Activated naive CD8-positive, alpha-beta T cell treated with anti-CD3 and anti-CD28 coated beads, Interleukin-2, amount 10 ng/mL, durations not matched to agents 7 days and 5 days (primary cell): Measurements from ENCODE around the gene CCDC86. TPM values are rescaled to one million over a fixed set of nuclear protein-coding genes. Genes with fewer than 3 reads are reported as not detected.
"Not testable (repeated sequence)": the region's sequence is repeated elsewhere in the genome, so short reads cannot be mapped to it uniquely, and the experiment has no call there.

ENCODE experiments used
- ATAC-seq: fragments of 150-1000 bp; cut with Tn5 transposase; one replicate; pipeline ENCODE4 v1.10.0; 2021; ENCODE audit warnings: low read depth, moderate library complexity
- POLR2A ChIA-PET: fragments of 350-600 bp; sonication (Branson Sonifier 250); formaldehyde crosslinking; loops from one replicate; lab custom pipeline; 2021; ENCODE audit warnings: antibody characterized with exemption; lab: Charles Lee
- DNase-seq: peaks from one replicate; pipeline ENCODE4 v3.0.0; 2021
- H3K27ac Mint-ChIP-seq: one replicate; pipeline ENCODE4 v1.8.0; 2022; ENCODE audit warnings: mild to moderate bottlenecking, mixed read lengths
- H3K27me3 Mint-ChIP-seq: one replicate; pipeline ENCODE4 v1.8.0; 2022; ENCODE audit warnings: mild to moderate bottlenecking, moderate library complexity, mixed read lengths
- H3K36me3 Mint-ChIP-seq: one replicate; pipeline ENCODE4 v1.8.0; 2021; ENCODE audit warnings: mild to moderate bottlenecking, mixed read lengths
- H3K4me1 Mint-ChIP-seq: one replicate; pipeline ENCODE4 v1.8.0; 2021; ENCODE audit warnings: mixed read lengths
- H3K4me3 Mint-ChIP-seq: one replicate; pipeline ENCODE4 v1.8.0; 2022; ENCODE audit warnings: mild to moderate bottlenecking, moderate library complexity, mixed read lengths
- H3K9me3 Mint-ChIP-seq: one replicate; pipeline ENCODE4 v1.8.0; 2021; ENCODE audit warnings: mixed read lengths
- total RNA-seq, 2 experiments: library from RNA; stranded (reverse); gene quantifications; one replicate each; pipeline ENCODE4 v1.2.3, GENCODE V29; 2021

CCDC86 gene
- total RNA-seq, 2 experiments from 2014 or later = 16.9 to 17.1 TPM

DNA sequence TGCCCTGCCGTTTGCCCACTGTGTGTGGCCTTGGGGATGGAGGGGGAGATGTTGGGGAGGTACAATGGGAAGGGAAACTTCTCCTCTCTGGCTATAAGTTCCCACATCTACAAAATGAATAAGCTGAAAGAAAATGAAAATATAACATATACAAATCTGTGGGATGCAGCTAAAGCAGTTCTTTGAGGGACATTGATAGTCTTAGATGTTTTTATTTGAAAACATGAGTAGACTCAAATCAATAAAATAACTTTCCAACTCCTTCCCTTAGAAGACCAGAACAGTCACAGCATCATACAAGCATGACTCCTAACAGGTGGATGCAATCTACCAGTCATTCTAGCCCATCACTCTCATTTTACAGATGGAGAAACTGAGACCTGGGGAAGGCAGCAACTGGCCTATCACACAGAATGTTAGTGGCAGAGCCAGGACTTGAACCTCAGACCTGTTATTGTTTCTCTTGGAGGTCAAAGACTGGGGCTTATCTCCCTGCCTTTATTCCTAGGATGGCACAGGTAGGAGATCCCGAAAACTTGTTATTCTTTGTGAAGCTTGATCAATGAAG lies 25.2 kb upstream of the CCDC86 start:
- POLR2A ChIA-PET = no interaction called here
- Mint-ChIP-seq H3K36me3 (no peaks in the 10 kb centered on the region), H3K4me3 (no peak overlapping the region), H3K9me3 (peaks cover 2% of the 10 kb centered on the region), H3K27me3 (peaks cover 12% of the 10 kb centered on the region), H3K27ac (no peak overlapping the region), H3K4me1 (no peaks in the 10 kb centered on the region)
- no peak for ATAC-seq
- no peak for DNase-seq

DNA sequence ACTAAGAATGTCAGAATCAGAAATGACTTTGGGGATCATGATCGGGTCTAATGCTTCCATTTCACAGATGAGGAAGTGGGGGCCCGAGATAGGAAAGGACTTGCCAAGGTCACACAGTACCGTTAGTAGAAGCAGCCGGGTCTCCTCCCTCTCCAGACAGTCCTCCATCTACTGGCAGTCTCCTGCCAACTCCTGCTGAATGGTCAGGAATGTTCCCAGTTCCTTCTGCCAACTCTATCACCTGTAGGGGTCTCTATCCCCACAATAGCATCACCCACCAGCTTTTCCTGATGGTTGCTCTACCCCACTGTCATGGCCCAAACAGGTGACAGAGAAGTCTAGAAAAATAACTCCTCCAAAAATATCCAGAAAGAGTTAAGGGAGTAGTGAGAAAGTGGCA lies 23.9 kb upstream of the CCDC86 start:
- no peak for DNase-seq
- H3K27ac Mint-ChIP-seq = no peak overlapping the region
- H3K36me3 Mint-ChIP-seq = no peaks in the 10 kb centered on the region
- peaks cover 2% of the 10 kb centered on the region for H3K4me1 Mint-ChIP-seq
- H3K4me3 Mint-ChIP-seq = no peak overlapping the region
- ATAC-seq = no peak
- POLR2A ChIA-PET = no interaction called here
- H3K9me3 Mint-ChIP-seq = peaks cover 2% of the 10 kb centered on the region
- peaks cover 6% of the 10 kb centered on the region for H3K27me3 Mint-ChIP-seq

DNA sequence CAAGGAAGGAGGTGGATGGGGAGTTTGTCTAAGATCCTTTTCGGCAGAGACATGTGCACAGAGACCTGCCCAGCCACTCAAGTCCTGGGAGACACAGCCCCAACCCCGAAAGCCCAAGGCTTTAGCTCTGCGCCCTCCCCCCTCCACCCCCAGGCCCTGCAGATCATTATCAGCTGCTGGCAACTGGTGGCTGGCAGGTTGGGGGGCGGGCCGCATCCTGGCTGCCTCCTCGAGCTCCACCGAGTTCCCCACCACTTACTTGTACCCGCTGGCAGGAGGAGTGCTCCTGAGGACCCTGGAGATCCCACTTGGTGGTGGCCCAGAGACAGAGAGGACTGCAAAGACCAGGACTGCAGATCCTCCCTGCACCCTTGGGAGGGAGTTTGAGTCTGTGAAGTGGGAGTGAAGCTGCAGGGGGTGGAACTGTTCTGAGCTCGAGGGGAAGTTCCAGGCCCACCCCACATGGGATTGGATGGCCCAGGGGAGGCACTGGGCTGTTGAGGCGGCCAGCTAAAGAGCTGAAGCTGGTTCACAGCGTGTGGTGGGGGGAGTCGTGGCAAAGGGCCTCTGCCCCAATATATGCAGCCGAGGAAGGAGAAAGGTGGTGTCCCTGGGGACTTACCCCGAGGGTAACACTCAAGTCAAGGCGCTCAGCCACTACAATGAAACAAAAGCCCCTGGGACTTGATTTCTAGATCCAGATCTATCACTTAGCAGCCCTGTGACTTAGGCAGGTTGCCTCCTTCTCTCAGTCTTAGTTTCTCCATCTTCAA lies 19.9 kb upstream of the CCDC86 start:
- POLR2A ChIA-PET = no interaction called here
- H3K9me3 Mint-ChIP-seq = peaks cover 2% of the 10 kb centered on the region

DNA sequence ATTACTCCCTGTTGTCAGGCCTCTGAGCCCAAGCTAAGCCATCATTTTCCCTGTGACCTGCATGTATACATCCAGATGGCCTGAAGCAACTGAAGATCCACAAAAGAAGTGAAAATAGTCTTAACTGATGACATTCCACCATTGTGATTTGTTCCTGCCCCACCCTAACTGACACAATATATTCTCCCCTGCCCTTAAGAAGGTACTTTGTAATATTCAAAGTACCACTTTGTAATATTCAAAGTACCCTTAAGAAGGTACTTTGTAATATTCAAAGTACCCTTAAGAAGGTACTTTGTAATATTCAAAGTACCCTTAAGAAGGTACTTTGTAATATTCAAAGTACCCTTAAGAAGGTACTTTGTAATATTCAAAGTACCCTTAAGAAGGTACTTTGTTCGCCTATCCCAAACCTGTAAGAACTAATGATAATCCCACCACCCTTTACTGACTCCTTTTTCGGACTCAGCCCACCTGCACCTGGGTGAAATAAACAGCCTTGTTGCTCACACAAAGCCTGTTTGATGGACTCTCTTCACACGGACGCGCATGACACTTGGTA lies 18.1 kb upstream of the CCDC86 start:
- POLR2A ChIA-PET, H3K9me3 Mint-ChIP-seq, DNase-seq, ATAC-seq, H3K27ac Mint-ChIP-seq, H3K36me3 Mint-ChIP-seq, H3K4me3 Mint-ChIP-seq, H3K4me1 Mint-ChIP-seq, H3K27me3 Mint-ChIP-seq: not testable (repeated sequence)

More for the DNA sequence above, 19.9 kb upstream of the CCDC86 start:
- DNase-seq (no peak), ATAC-seq (no peak)
- no peaks in the 10 kb centered on the region for H3K36me3 Mint-ChIP-seq
- peaks cover 4% of the 10 kb centered on the region for H3K27me3 Mint-ChIP-seq
- H3K27ac Mint-ChIP-seq = no peak overlapping the region
- H3K4me3 Mint-ChIP-seq = no peak overlapping the region
- peaks cover 2% of the 10 kb centered on the region for H3K4me1 Mint-ChIP-seq

DNA sequence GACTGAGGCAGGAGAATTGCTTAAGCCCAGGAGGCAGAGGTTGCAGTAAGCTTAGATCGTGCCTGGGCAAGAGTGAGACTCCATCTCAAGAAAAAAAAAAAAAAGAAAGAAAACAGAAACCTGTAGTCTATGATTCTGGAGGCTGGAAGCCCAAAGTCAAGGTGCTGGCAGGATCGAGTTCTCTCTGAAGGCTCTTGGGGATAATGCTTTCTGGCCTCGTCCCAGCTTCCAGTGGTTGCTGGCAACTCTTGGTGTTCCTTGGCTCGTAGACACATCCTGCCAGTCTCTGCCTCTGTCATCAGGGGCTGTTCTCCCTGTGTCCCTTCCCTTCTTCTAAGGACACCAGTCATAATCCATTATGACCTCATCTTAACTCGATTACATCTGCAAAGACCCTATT lies 16.8 kb upstream of the CCDC86 start:
- peaks cover 4% of the 10 kb centered on the region for H3K27me3 Mint-ChIP-seq
- no peaks in the 10 kb centered on the region for H3K36me3 Mint-ChIP-seq
- DNase-seq (no peak), ATAC-seq (no peak)
- POLR2A ChIA-PET = no interaction called here
- no peak overlapping the region for H3K27ac Mint-ChIP-seq
- no peak overlapping the region for H3K4me3 Mint-ChIP-seq
- no peaks in the 10 kb centered on the region for H3K9me3 Mint-ChIP-seq
- peaks cover 2% of the 10 kb centered on the region for H3K4me1 Mint-ChIP-seq

DNA sequence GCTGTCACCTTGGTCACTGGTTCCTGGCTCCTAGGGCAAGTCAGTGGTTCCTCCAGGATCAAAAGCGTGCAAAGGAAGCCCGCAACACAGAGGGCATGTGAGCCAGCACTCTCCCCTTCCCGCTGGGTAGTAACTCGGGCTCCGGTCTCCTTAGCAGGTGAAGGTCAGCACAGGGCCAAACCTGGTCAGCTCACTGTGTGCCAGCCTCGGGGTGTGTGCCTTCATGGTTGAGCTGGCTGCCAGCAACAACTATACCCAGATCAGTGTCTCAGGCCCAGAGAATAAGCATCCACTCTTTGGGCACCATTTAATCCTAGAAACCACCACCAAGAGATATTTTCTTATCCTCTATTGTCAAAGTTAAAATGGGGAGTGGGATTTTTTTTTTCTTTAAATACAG lies 16.1 kb upstream of the CCDC86 start:
- no peak overlapping the region for H3K4me3 Mint-ChIP-seq
- ATAC-seq (no peak), DNase-seq (no peak)
- no peak overlapping the region for H3K27ac Mint-ChIP-seq
- H3K4me1 Mint-ChIP-seq = peaks cover 2% of the 10 kb centered on the region
- H3K27me3 Mint-ChIP-seq = peaks cover 4% of the 10 kb centered on the region
- POLR2A ChIA-PET = no interaction called here
- no peaks in the 10 kb centered on the region for H3K36me3 Mint-ChIP-seq
- H3K9me3 Mint-ChIP-seq = no peaks in the 10 kb centered on the region

DNA sequence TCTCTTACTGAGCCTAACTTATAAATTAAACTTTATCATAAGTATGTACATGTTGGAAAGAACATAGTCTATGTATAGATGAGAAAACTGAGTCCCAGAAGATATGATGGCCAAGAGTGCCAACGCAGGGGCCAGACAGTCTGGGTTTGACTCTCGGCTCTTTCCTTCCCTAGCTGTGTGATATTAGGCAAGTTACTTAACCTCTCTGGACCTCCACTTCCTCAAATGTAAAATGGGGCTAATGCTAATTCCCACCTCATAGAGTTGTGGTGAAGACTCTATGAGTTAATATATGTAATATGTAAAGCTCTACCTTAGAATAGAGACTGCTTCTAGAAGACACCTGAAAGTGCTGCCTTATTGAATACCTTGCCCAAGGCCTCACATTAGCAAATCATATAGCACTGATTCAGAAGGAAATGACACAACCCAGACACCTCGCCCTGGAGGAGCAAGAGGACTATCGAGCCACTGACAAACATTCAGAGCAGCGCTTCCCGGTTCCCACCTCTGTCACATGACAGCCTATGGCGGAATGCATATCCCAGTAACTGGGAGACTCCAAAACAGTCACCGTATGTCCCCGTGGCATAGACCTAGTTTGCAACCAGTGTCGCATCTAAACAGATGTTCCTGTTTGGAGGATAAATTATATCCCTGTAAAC lies 11.3 kb upstream of the CCDC86 start:
- DNase-seq = no peak
- no peak for ATAC-seq
- no peak overlapping the region for H3K27ac Mint-ChIP-seq
- H3K36me3 Mint-ChIP-seq = no peaks in the 10 kb centered on the region
- no peaks in the 10 kb centered on the region for H3K9me3 Mint-ChIP-seq
- H3K4me3 Mint-ChIP-seq = no peak overlapping the region
- POLR2A ChIA-PET = interaction anchor here (1.0 to 2.8 kb wide), 2 partner anchors 30 to 58 kb away, joined by 4 to 35 read pairs; no protein-coding TSS in a partner anchor
- H3K27me3 Mint-ChIP-seq = peaks cover 2% of the 10 kb centered on the region
- peaks cover 10% of the 10 kb centered on the region for H3K4me1 Mint-ChIP-seq

DNA sequence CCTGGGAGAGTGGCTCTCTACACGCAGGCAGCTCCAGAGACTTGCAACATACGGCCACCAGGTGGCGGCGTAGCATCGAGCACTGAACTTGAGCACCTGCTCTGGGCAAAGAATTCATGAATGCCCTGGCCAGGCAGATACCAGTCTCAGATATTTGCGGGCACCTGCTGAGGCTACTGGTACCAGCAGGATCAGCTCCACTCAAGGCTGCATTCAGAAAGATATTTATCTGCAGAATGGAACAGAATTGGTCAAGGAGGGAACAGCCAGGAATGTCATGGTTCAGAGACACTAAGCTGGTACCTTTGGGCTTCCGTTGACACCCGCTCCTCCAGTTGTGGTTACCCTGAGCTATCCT lies 10.8 kb upstream of the CCDC86 start:
- H3K36me3 Mint-ChIP-seq = no peaks in the 10 kb centered on the region
- peak; percentile 84 for DNase-seq
- H3K9me3 Mint-ChIP-seq = no peaks in the 10 kb centered on the region
- POLR2A ChIA-PET = interaction anchor here (0.5 to 2.8 kb wide), 3 partner anchors 30 to 224 kb away, joined by 3 to 35 read pairs (median 4); no protein-coding TSS in a partner anchor
- peak; percentile 91 for ATAC-seq
- peaks cover 15% of the 10 kb centered on the region for H3K4me1 Mint-ChIP-seq
- no peak overlapping the region for H3K4me3 Mint-ChIP-seq
- H3K27ac Mint-ChIP-seq = no peak overlapping the region
- peaks cover 2% of the 10 kb centered on the region for H3K27me3 Mint-ChIP-seq

DNA sequence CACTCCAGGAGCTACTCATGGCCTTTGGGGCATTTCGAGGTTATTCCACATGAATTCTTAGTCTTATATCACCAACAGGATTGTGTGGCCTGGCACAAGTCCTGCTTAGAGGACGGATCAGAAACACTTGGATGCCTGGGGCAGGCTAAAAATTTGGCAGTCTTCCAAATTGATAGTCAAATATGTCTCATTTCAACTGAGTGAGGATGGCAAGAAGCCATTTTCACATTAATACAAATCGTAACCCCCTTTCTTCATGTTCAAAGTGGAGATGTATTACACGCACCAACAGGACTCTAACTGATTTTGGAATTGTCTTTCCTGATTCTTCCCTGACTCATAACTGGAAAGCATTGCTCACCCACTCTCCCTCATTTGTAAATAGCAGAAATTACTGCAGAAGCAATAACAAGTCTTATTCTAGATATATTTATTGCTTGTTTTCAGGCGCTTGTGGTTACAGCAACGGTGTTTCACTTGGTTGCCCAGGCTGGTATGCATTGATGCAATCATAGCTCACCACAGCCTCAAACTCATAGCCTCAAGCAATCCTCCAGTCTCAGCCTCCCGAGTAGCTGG lies 10.3 kb upstream of the CCDC86 start:
- ATAC-seq (no peak), DNase-seq (no peak)
- H3K27me3 Mint-ChIP-seq = peaks cover 2% of the 10 kb centered on the region
- no peak overlapping the region for H3K27ac Mint-ChIP-seq
- no peak overlapping the region for H3K4me3 Mint-ChIP-seq
- POLR2A ChIA-PET = interaction anchor here (0.5 to 2.8 kb wide), 3 partner anchors 40 to 225 kb away, joined by 3 to 35 read pairs (median 3); no protein-coding TSS in a partner anchor
- no peaks in the 10 kb centered on the region for H3K36me3 Mint-ChIP-seq
- H3K9me3 Mint-ChIP-seq = no peaks in the 10 kb centered on the region
- H3K4me1 Mint-ChIP-seq = peaks cover 15% of the 10 kb centered on the region

DNA sequence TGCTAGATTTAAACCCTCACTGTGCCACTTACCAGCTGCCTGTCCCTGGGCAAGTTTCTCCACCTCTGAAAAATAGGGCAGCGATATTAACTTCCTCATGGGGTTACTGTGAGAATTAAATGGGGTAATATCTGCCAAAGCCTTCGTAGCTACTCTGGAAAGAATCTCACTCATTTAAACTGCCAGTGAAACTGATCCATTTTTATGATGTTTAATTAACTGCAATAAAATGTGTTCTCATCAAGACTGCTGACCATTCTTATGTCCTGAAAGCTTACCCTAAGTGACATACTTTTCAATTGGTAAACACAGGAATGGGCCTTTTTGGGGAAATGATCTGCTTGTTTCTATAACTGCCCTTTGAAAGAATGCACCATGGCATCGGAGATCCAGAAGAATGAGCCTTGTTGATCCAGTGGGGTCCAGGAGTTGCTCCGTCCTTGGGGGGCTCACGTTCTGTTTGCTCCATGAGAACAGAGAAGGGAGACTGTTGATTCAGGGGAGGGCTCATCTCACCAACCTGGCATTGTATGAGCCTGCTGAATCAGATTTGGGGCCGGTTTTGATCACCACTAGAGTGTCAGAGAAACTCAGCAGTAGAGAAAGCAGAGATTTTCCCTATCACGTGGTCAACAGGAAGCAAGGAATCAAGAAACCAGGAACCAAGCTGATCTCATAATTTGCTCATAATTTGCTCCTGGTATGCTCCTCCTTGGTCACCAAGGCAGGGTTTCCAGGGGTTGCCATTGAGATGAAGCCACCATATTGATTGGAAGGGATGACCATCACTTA lies 7.0 kb upstream of the CCDC86 start:
- Mint-ChIP-seq H3K36me3 (no peaks in the 10 kb centered on the region), H3K4me1 (peaks cover 19% of the 10 kb centered on the region), H3K9me3 (no peaks in the 10 kb centered on the region), H3K4me3 (peak overlapping the region; percentile 13), H3K27me3 (peaks cover 2% of the 10 kb centered on the region), H3K27ac (peak overlapping the region; percentile 46)
- ATAC-seq (no peak), DNase-seq (no peak)
- POLR2A ChIA-PET = interaction anchor here (1.2 to 1.9 kb wide), 2 partner anchors 53 kb away, joined by 5 to 7 read pairs; no protein-coding TSS in a partner anchor

DNA sequence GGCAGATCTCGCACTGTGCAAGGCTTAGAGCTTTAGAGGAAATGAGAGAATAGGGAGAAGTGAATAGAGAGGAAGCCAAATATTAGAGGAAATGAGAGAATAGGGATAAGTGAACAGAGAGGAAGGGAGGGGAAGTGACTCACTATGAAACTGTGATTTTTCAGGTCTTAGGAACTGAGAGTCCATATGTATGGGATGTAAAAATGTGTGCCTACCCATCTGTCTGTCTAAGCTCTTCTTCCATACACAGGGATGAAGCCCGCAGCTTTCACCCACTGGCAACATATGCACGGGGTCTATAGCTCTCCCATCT lies 6.4 kb upstream of the CCDC86 start:
- Mint-ChIP-seq H3K27me3 (peaks cover 2% of the 10 kb centered on the region), H3K4me3 (peak overlapping the region; percentile 13), H3K4me1 (peaks cover 19% of the 10 kb centered on the region), H3K9me3 (no peaks in the 10 kb centered on the region), H3K27ac (no peak overlapping the region), H3K36me3 (no peaks in the 10 kb centered on the region)
- POLR2A ChIA-PET = interaction anchor here (1.2 kb wide), 1 partner anchor 52 kb away, joined by 5 read pairs; no protein-coding TSS in a partner anchor
- DNase-seq (no peak), ATAC-seq (no peak)

DNA sequence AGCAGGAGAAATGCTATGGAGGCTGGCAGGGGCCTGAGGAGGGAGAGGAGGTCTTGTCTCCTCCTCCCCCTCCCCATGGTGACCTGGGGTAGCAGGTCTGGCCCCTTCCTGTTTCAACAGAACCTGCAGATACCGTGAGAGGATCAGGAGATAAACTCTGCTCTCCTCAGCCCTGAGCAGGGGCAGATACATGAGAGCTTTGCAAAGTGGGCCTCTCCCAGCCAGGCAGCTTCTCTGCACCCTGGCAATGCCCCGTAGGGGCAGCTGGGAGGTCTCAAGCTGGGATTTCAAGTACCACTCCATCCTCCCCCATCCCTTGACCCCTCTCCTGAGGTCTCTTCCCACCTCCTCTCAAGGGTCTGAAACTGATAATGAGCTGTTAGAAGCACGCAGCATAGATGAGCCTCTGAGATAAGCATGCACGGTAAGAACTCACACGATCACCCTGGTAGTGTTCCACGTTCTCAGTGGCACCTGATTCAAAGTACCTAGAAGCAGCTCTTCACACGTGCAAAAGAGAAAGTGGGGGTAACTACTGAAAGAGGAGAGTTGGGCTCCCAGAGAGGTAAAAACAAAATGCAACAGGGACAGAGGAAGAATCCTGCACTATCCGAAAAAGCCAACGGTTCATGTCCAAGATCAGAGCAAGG lies 4.9 kb upstream of the CCDC86 start:
- H3K27me3 Mint-ChIP-seq = peaks cover 1% of the 10 kb centered on the region
- POLR2A ChIA-PET = interaction anchor here (1.3 kb wide), 1 partner anchor 30 kb away, joined by 3 read pairs; the partner anchor contains the start of gene ZP1
- peaks cover 26% of the 10 kb centered on the region for H3K4me1 Mint-ChIP-seq
- H3K4me3 Mint-ChIP-seq = no peak overlapping the region
- H3K9me3 Mint-ChIP-seq = no peaks in the 10 kb centered on the region
- no peak for ATAC-seq
- H3K27ac Mint-ChIP-seq = peak overlapping the region; percentile 2
- no peaks in the 10 kb centered on the region for H3K36me3 Mint-ChIP-seq
- DNase-seq = no peak
